Measurements from ENCODE around the gene PPY.

The PPY gene

DNA sequence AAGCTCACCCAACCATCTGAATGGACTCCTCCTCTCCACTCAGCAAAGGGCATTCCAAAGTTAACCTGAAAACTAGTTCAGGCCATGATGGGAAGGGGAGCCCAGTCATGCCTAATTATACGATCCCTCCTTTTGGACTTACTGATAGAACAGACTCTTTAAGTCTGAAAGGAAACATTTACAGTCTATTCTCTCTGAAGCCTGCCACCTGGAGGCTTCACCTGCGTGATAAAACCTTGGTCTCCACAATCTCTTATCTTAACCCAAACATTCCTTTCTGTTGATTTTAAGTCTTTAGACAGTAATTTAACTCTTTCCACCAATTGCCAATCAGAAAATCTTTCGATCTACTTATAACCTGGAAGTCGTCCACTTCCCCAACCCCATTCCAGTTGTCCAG, 25.9 kb downstream of the PPY start:
- no peaks in the 10 kb centered on the region for H3K36me3 ChIP-seq (ENCODE audit: insufficient read depth, low read length)
- H3K79me2 ChIP-seq (ENCODE audit: insufficient read depth, low read length): peaks cover 8% of the 10 kb centered on the region; the same call in 1 of the 2 replicates
- peak overlapping the region; percentile 80 for H3K4me3 ChIP-seq (ENCODE audit: low read length, poor library complexity, severe bottlenecking)
- H3K9me2 ChIP-seq (replicated peaks; ENCODE audit: low read depth, low read length): no peaks in the 10 kb centered on the region
- H3K4me2 ChIP-seq (ENCODE audit: low read depth, low read length, poor library complexity, severe bottlenecking): peak overlapping the region; percentile 73
- no peaks in the 10 kb centered on the region for H3F3A ChIP-seq (ENCODE audit: low read depth)
- H2AFZ ChIP-seq (ENCODE audit: low read length): no peak overlapping the region
- H3K9me3 ChIP-seq (ENCODE audit: insufficient read depth, low read depth, low read length): no peaks in the 10 kb centered on the region
- TF ChIP-seq, protein P1, sequence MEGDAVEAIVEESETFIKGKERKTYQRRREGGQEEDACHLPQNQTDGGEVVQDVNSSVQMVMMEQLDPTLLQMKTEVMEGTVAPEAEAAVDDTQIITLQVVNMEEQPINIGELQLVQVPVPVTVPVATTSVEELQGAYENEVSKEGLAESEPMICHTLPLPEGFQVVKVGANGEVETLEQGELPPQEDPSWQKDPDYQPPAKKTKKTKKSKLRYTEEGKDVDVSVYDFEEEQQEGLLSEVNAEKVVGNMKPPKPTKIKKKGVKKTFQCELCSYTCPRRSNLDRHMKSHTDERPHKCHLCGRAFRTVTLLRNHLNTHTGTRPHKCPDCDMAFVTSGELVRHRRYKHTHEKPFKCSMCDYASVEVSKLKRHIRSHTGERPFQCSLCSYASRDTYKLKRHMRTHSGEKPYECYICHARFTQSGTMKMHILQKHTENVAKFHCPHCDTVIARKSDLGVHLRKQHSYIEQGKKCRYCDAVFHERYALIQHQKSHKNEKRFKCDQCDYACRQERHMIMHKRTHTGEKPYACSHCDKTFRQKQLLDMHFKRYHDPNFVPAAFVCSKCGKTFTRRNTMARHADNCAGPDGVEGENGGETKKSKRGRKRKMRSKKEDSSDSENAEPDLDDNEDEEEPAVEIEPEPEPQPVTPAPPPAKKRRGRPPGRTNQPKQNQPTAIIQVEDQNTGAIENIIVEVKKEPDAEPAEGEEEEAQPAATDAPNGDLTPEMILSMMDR (conservative IDR thresholded peaks at IDR 0.05; ENCODE audit: low read length): peak; percentile 36
- no peak for TF ChIP-seq EZH2phosphoT487 (IDR thresholded peaks at IDR 0.05; ENCODE audit: borderline replicate concordance)
- H3K9ac ChIP-seq (ENCODE audit: low read depth, low read length, poor library complexity, severe bottlenecking): peak overlapping the region; percentile 78
- H3K27me3 ChIP-seq (ENCODE audit: insufficient read depth, low read length, poor library complexity, severe bottlenecking): no peaks in the 10 kb centered on the region
- no peaks in the 10 kb centered on the region for H4K20me1 ChIP-seq (ENCODE audit: insufficient read depth, low read length, poor library complexity, severe bottlenecking)
- H3K4me1 ChIP-seq (ENCODE audit: insufficient read depth, low read length, poor library complexity, severe bottlenecking): peaks cover 26% of the 10 kb centered on the region

DNA sequence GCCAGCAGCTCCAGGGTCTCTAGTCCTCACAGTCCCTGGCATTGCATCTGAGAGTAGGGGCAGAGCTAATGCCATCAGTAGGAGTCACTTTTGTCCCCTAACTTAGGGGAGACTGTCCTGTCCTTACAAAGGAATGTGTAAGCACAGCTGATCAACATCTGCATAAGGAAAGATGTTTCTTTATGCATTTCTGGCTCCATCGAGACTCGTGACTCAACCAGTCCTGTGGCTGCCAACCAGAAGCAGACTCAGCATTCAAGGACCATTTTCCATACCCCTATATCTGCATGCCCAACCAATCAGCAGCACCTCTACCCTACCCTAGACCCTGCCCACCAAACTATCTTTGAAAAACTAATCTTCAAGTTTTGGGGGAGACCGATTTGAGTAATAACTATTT, 26.7 kb downstream of the PPY start:
- no peaks in the 10 kb centered on the region for H3K9me2 ChIP-seq (replicated peaks; ENCODE audit: low read depth, low read length)
- H3K9me3 ChIP-seq (ENCODE audit: insufficient read depth, low read depth, low read length): no peaks in the 10 kb centered on the region
- no peaks in the 10 kb centered on the region for H3K27me3 ChIP-seq (ENCODE audit: insufficient read depth, low read length, poor library complexity, severe bottlenecking)
- H3K36me3 ChIP-seq (ENCODE audit: insufficient read depth, low read length): no peaks in the 10 kb centered on the region
- H3K79me2 ChIP-seq (ENCODE audit: insufficient read depth, low read length): peaks cover 8% of the 10 kb centered on the region; the same call in 1 of the 2 replicates
- H2AFZ ChIP-seq (ENCODE audit: low read length): no peak overlapping the region
- H4K20me1 ChIP-seq (ENCODE audit: insufficient read depth, low read length, poor library complexity, severe bottlenecking): no peaks in the 10 kb centered on the region
- TF ChIP-seq, protein P1 (conservative IDR thresholded peaks at IDR 0.05; ENCODE audit: low read length): no peak
- TF ChIP-seq EZH2phosphoT487 (IDR thresholded peaks at IDR 0.05; ENCODE audit: borderline replicate concordance): no peak
- peak overlapping the region; percentile 73 for H3K4me2 ChIP-seq (ENCODE audit: low read depth, low read length, poor library complexity, severe bottlenecking)
- peak overlapping the region; percentile 80 for H3K4me3 ChIP-seq (ENCODE audit: low read length, poor library complexity, severe bottlenecking)
- peaks cover 26% of the 10 kb centered on the region for H3K4me1 ChIP-seq (ENCODE audit: insufficient read depth, low read length, poor library complexity, severe bottlenecking)
- peak overlapping the region; percentile 25 for H3K9ac ChIP-seq (ENCODE audit: low read depth, low read length, poor library complexity, severe bottlenecking)
- H3F3A ChIP-seq (ENCODE audit: low read depth): no peaks in the 10 kb centered on the region

DNA sequence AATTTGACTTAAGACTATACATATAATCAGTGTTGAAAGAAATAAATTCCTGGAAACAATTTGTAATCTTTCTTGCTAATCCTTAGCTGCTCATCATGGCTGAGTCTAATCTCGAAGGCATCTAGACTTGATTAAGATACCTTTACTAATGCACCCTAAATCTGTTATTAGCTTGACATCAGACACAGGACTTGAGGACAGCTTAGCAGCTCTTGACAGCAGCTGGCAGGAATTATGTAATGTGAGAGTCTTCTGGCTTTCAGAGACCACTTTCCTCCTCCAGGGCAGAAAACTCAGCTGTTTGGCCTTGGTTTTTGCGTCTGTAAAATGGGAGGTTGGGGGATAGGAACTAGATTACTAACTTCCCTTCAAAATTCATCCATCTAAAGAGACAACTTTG, 27.8 kb downstream of the PPY start:
- Histone ChIP-seq H3K9me2 (replicated peaks; ENCODE audit: low read depth, low read length) (no peaks in the 10 kb centered on the region), H3K36me3 (ENCODE audit: insufficient read depth, low read length) (no peaks in the 10 kb centered on the region)
- no peak for TF ChIP-seq EZH2phosphoT487 (IDR thresholded peaks at IDR 0.05; ENCODE audit: borderline replicate concordance)
- TF ChIP-seq, protein P1 (conservative IDR thresholded peaks at IDR 0.05; ENCODE audit: low read length): no peak

More for the DNA sequence above, 27.8 kb downstream of the PPY start:
- Histone ChIP-seq H3K27me3 (ENCODE audit: insufficient read depth, low read length, poor library complexity, severe bottlenecking) (no peaks in the 10 kb centered on the region), H3K79me2 (ENCODE audit: insufficient read depth, low read length) (peaks cover 8% of the 10 kb centered on the region; the same call in 1 of the 2 replicates), H3K4me1 (ENCODE audit: insufficient read depth, low read length, poor library complexity, severe bottlenecking) (peaks cover 26% of the 10 kb centered on the region), H3K4me2 (ENCODE audit: low read depth, low read length, poor library complexity, severe bottlenecking) (no peak overlapping the region), H3K9me3 (ENCODE audit: insufficient read depth, low read depth, low read length) (no peaks in the 10 kb centered on the region), H3K9ac (ENCODE audit: low read depth, low read length, poor library complexity, severe bottlenecking) (no peak overlapping the region), H4K20me1 (ENCODE audit: insufficient read depth, low read length, poor library complexity, severe bottlenecking) (no peaks in the 10 kb centered on the region), H3F3A (ENCODE audit: low read depth) (no peaks in the 10 kb centered on the region), H3K4me3 (ENCODE audit: low read length, poor library complexity, severe bottlenecking) (no peak overlapping the region), H2AFZ (ENCODE audit: low read length) (no peak overlapping the region)
